Osteoblast (primary cell): ENCODE measurements around the gene ATP5F1D. TPM values are rescaled to one million over a fixed set of nuclear protein-coding genes. Genes with fewer than 3 reads are reported as not detected.
A peak's percentile ranks its signal among the peaks of the same experiment; 100 is the strongest.

ENCODE experiments used
- DNase-seq: peaks from one replicate; pipeline ENCODE4 v3.0.0; 2011; ENCODE audit warnings: low spot score, mixed read lengths; ENCODE audit not compliant: insufficient read length; ENCODE audit errors: missing footprints
- H2AFZ ChIP-seq: 2 replicates; pipeline ENCODE4 v1.6.0; 2011; ENCODE audit warnings: mild to moderate bottlenecking, low read length
- H3K27ac ChIP-seq: 2 replicates; pipeline ENCODE4 v1.5.1; 2011; ENCODE audit warnings: mild to moderate bottlenecking, low read depth, low read length, moderate library complexity
- H3K27me3 ChIP-seq: 2 replicates; pipeline ENCODE4 v1.6.0; 2012; ENCODE audit warnings: mild to moderate bottlenecking, control low read depth, inconsistent platforms, low read length, moderate library complexity; ENCODE audit not compliant: insufficient read depth
- H3K36me3 ChIP-seq: 2 replicates; pipeline ENCODE4 v1.5.1; 2011; ENCODE audit warnings: mild to moderate bottlenecking, low read length, control low read depth, moderate library complexity; ENCODE audit not compliant: insufficient read depth
- H3K4me1 ChIP-seq: 2 replicates; pipeline ENCODE4 v1.5.1; 2011; ENCODE audit warnings: mild to moderate bottlenecking, low read length, control low read depth, moderate library complexity; ENCODE audit not compliant: insufficient read depth
- H3K4me2 ChIP-seq: 2 replicates; pipeline ENCODE4 v1.6.0; 2011; ENCODE audit warnings: mild to moderate bottlenecking, low read length; ENCODE audit not compliant: insufficient read depth
- H3K4me3 ChIP-seq: fragments of 200-600 bp; sonication (generic); 3 replicates; pipeline ENCODE4 v1.5.1; 2012; ENCODE audit warnings: mild to moderate bottlenecking, low read length, inconsistent platforms; ENCODE audit not compliant: insufficient read depth
- H3K79me2 ChIP-seq: 2 replicates; pipeline ENCODE4 v1.6.0; 2012; ENCODE audit warnings: mild to moderate bottlenecking, low read length, control low read depth, inconsistent platforms; ENCODE audit not compliant: insufficient read depth
- H3K9me3 ChIP-seq: 2 replicates; pipeline ENCODE4 v1.5.1; 2011; ENCODE audit warnings: low read depth, low read length, control low read depth
- H4K20me1 ChIP-seq: 2 replicates; pipeline ENCODE4 v1.6.0; 2012; ENCODE audit warnings: mild to moderate bottlenecking, low read length, control low read depth; ENCODE audit not compliant: insufficient read depth
- total RNA-seq: library from RNA; depleted of rRNA; stranded (reverse); fragments of >200 nt; gene quantifications from 2 replicates; pipeline ENCODE4 v1.2.3, GENCODE V29; 2012
- TF ChIP-seq, protein P1 (sequence below): IDR thresholded peaks from 2 replicates; pipeline ENCODE4 v1.5.1; 2011; ENCODE audit warnings: mild to moderate bottlenecking, low read depth, low read length, moderate library complexity; ENCODE audit errors: extremely low read depth

The ATP5F1D gene
- total RNA-seq, 1 donor, result 13.8 TPM

DNA sequence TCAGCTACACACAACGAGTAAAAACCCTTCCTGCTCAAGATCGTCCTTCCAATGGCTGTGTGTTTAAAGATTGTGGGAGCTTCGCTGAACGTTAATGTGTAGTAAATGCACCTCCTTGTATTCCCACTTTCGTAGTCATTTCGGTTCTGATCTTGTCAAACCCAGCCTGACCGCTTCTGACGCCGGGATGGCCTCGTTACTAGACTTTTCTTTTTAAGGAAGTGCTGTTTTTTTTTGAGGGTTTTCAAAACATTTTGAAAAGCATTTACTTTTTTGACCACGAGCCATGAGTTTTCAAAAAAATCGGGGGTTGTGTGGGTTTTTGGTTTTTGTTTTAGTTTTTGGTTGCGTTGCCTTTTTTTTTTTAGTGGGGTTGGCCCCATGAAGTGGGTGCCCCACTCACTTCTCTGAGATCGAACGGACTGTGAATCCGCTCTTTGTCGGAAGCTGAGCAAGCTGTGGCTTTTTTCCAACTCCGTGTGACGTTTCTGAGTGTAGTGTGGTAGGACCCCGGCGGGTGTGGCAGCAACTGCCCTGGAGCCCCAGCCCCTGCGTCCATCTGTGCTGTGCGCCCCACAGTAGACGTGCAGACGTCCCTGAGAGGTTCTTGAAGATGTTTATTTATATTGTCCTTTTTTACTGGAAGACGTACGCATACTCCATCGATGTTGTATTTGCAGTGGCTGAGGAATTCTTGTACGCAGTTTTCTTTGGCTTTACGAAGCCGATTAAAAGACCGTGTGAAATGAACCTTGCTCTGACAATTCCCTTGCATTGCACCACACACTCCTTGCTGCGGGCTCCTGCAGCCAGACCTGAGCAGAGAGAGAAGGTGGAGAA, 31.1 kb downstream of the ATP5F1D start:
- no peak for DNase-seq
- Histone ChIP-seq H3K4me3 (peak overlapping the region; percentile 75), H3K79me2 (peaks cover 63% of the 10 kb centered on the region), H3K4me2 (peak overlapping the region; percentile 76), H3K27ac (peak overlapping the region; percentile 94), H2AFZ (no peak overlapping the region), H3K4me1 (peaks cover 55% of the 10 kb centered on the region), H4K20me1 (peaks cover 44% of the 10 kb centered on the region), H3K27me3 (no peaks in the 10 kb centered on the region), H3K36me3 (peaks cover 55% of the 10 kb centered on the region), H3K9me3 (no peaks in the 10 kb centered on the region)
- TF ChIP-seq, protein P1, sequence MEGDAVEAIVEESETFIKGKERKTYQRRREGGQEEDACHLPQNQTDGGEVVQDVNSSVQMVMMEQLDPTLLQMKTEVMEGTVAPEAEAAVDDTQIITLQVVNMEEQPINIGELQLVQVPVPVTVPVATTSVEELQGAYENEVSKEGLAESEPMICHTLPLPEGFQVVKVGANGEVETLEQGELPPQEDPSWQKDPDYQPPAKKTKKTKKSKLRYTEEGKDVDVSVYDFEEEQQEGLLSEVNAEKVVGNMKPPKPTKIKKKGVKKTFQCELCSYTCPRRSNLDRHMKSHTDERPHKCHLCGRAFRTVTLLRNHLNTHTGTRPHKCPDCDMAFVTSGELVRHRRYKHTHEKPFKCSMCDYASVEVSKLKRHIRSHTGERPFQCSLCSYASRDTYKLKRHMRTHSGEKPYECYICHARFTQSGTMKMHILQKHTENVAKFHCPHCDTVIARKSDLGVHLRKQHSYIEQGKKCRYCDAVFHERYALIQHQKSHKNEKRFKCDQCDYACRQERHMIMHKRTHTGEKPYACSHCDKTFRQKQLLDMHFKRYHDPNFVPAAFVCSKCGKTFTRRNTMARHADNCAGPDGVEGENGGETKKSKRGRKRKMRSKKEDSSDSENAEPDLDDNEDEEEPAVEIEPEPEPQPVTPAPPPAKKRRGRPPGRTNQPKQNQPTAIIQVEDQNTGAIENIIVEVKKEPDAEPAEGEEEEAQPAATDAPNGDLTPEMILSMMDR, result no peak

DNA sequence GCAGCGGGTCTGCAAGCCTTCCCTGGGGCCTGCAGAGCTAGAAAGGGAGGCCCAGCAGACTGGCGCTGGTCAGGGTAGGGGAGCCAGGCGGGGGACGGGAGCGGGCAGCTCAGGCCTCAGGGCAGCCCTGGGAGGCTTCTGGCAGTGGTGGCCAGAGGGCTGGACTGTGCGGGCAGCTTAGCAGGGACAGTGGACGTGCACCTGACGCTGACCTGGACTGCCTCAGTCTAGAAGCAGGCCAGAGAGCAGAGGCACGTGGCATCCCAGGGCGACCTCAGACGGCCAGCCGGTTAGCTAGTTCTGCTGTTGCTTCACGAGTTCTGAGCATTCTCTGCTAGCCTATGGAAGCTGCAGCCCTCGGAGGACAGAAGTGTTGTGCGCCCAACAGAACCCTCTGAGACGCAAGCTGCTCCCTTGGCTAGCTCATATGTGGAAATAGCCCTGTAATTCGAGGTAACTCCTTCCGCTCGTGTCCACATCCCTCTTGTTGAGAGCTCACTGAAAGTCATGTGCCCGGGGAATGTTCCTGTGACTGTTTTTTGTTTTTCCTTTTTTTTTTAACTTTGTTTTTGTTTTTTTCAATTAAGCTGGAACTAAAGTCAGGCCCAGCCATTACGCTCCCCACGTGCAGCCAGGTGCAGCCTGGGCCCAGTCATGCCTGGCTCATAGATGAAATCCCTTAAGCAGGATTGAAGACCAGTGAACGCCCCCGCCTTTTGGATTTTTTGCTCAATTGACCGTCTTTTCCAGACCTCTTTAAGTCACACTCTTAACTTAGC, 31.9 kb downstream of the ATP5F1D start:
- Histone ChIP-seq H3K36me3 (peaks cover 55% of the 10 kb centered on the region), H3K79me2 (peaks cover 61% of the 10 kb centered on the region), H2AFZ (no peak overlapping the region), H3K9me3 (no peaks in the 10 kb centered on the region), H4K20me1 (peaks cover 42% of the 10 kb centered on the region), H3K4me1 (peaks cover 49% of the 10 kb centered on the region), H3K4me2 (no peak overlapping the region), H3K27me3 (no peaks in the 10 kb centered on the region), H3K27ac (no peak overlapping the region), H3K4me3 (no peak overlapping the region)
- TF ChIP-seq, protein P1, result no peak
- no peak for DNase-seq

DNA sequence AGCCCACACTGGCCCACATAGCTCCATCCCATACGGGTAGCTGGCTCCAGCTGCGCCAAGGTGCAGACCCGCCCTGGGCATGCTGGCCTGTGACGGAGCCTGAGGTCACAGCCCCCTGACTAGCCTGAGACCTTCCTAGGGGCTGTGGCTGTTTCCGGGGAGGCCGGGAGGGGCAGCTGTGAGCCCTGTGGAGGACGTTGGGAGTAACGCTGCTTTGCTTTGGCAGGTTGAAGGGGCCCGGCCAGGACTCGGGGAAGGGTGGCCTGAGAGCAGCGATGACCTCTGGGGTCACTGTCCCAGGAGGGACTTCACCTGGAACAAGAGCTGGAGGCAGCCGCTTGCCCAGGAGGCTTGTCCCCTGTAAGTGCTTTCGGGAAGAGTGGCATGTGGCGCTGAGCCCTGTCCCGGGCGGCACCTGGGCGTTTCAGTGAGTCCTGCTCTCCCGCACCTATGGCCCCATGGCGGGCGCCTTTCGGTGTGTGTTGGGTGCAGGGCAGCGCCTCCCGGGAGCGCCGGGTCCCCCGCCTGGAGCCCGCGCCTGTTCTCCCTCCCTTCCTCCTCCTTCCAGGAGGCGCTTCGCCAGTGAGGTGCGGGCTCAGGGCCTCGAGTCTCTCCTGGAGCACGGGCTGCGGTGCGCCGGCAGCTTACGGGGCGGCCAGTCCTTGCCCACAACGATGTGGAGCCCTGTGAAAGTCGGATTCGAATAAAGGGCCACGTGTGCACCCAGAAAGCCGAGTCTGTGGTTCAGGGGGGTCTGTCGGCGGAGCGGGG, 32.7 kb downstream of the ATP5F1D start:
- Histone ChIP-seq H3K4me2 (peak overlapping the region; percentile 66), H3K27me3 (no peaks in the 10 kb centered on the region), H3K4me1 (peaks cover 45% of the 10 kb centered on the region), H3K9me3 (no peaks in the 10 kb centered on the region), H3K36me3 (peaks cover 61% of the 10 kb centered on the region), H4K20me1 (peaks cover 39% of the 10 kb centered on the region), H3K4me3 (peak overlapping the region; percentile 77), H3K79me2 (peaks cover 61% of the 10 kb centered on the region), H2AFZ (no peak overlapping the region), H3K27ac (peak overlapping the region; percentile 86)
- DNase-seq, result no peak
- TF ChIP-seq, protein P1, result no peak
